ENCODE measurements around the gene PIMREG.

DNA sequence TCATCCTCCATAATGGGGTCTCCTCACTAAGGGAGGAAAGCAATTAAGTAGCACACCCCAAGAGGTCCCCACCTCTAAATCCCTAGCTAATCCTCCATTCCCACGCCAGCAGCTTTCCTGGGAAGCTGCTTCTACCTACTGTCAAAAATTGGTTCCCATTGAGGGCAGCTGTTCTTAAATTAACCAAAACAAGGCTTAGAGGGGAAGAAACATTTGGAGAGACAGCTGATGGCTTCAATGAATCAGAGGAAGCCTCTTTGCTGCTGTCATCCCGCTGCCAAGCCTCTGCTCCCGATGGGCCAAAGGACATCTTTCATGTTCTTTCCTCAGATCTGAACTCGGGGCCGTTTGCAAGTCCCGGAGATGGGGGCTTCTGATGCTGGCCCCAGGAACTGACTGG lies 36.0 kb upstream of the PIMREG start:
- no peak for TF ChIP-seq CTCF (IDR thresholded peaks at IDR 0.05)
- TF ChIP-seq POLR2A (IDR thresholded peaks at IDR 0.05): no peak
- no peak for TF ChIP-seq POLR2AphosphoS5 (IDR thresholded peaks at IDR 0.05)
- no peak for TF ChIP-seq EP300 (IDR thresholded peaks at IDR 0.05)
